A673 (cell line): ENCODE measurements around the gene SLC23A2.

Experiments
- CTCF ChIP-seq: fragments of 300-800, 200-600 bp; sonication (generic); conservative IDR thresholded peaks from 2 replicates; pipeline ENCODE4 v1.5.1; 2017; ENCODE audit warnings: low read depth, mild to moderate bottlenecking, antibody characterized with exemption, low read length, moderate library complexity, mixed read lengths
- EZH2 ChIP-seq: fragments of 200-600 bp; sonication (generic); IDR thresholded peaks from 2 replicates; pipeline ENCODE4 v1.6.1; 2017; ENCODE audit warnings: borderline replicate concordance, low read depth, mild to moderate bottlenecking, mixed read lengths, antibody characterized with exemption, low read length; ENCODE audit not compliant: poor library complexity, severe bottlenecking

- no peak for TF ChIP-seq EZH2
- no peak for TF ChIP-seq CTCF
These were observed 11.7 kb downstream of the SLC23A2 start for GRCh38 chr20:4989570-4989969.
